GM12891 (cell line): ENCODE measurements around the gene LRIG2.

ENCODE experiments used
- POLR2A ChIP-seq: IDR thresholded peaks from 2 replicates; pipeline ENCODE4 v1.6.1; 2011; ENCODE audit warnings: low read depth, low read length, control low read depth
- POLR2AphosphoS5 ChIP-seq: IDR thresholded peaks from 2 replicates; pipeline ENCODE4 v1.6.1; 2011; ENCODE audit warnings: low read depth, low read length, control low read depth
- POU2F2 ChIP-seq: IDR thresholded peaks from 2 replicates; pipeline ENCODE4 v1.6.1; 2011; ENCODE audit warnings: low read depth, mild to moderate bottlenecking, control low read depth, low read length, moderate library complexity
- TAF1 ChIP-seq: IDR thresholded peaks from 2 replicates; pipeline ENCODE4 v1.6.1; 2011; ENCODE audit warnings: low read depth, low read length, control low read depth

GRCh38 chr1:113135460-113135859 is 62.5 kb downstream of the LRIG2 start:
- TF ChIP-seq TAF1 (no peak), POLR2A (no peak), POLR2AphosphoS5 (no peak), POU2F2 (no peak)
